GM18858 (cell line): ENCODE measurements around the gene CEP89.
"Not testable (repeated sequence)": the region's sequence is repeated elsewhere in the genome, so short reads cannot be mapped to it uniquely, and the experiment has no call there.

ENCODE experiments used
- ATAC-seq: cut with Tn5 transposase; IDR thresholded peaks from one replicate; pipeline ENCODE4 v1.9.1; 2021; ENCODE audit not compliant: unreplicated experiment

CEP89 gene

GRCh38 chr19:32969549-32969948 is 2.2 kb downstream of the CEP89 start:
- no peak for ATAC-seq

- ATAC-seq = no peak
Measured at GRCh38 chr19:32966750-32967149, 5.0 kb downstream of the CEP89 start.

DNA sequence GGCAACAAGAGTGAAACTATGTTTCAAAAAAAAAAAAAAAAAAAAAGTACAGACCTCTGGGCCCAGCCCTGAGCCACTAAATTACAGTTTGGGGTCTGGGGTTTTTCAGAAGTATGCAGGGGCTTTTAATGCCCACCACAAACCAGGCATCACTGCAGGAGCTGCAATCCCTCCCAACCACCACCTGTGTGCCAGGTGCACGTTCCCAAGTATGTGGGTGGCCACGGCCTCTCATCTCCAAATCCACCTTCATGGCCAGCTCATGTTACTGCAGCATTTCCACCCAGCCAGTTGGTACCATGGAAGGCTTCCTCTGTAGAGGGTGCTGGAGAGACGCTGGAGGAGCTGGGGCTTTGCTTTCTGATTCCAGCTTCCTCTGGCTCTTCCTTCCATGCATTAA is 26.5 kb downstream of the CEP89 start:
- no peak for ATAC-seq

GRCh38 chr19:32941273-32941672 is 30.5 kb downstream of the CEP89 start:
- not testable (repeated sequence) for ATAC-seq

DNA sequence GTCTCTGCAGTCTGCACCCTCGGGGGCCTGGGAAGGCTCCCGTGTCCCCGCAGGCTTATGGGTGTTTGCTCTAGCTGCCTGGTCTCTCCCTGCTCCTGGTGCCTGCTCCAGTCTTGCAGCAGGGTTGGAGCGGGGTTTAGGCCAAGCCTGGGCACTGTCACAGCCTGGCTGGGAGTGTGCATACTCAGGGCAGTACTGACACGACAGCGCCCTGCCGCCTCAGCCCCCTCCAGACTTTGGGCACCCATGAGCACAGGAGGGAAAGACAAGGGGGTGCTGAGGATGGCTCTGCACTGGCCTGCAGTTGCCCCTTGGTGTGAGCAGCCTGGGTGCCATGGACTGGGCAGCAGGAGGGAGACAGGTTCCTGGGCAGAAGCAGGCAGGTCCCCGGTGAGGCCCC is 35.7 kb downstream of the CEP89 start:
- ATAC-seq = no peak

DNA sequence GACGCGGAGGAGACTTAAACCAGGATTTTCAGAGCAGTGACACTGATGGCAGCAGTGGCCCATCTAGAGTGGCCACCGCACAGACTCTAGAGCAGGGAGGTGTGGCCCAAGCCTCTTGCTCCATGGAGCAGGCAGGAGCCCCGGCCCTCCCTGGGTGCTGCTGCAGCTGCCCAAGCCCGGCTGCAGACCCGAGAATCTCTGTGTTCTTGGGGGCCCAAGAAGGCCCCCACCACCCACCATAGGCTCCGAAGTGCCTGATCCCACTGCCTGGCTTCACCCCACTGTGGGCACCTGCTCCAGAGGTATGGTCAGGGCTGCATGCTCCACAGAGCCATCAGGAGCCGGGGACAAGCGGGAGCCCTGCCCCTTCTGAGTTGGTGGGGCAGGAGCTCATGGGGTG is 36.1 kb downstream of the CEP89 start:
- no peak for ATAC-seq

- ATAC-seq = no peak
Measured at GRCh38 chr19:32933571-32933970, 38.2 kb downstream of the CEP89 start.

GRCh38 chr19:32930567-32930966 is 41.2 kb downstream of the CEP89 start:
- ATAC-seq = no peak

DNA sequence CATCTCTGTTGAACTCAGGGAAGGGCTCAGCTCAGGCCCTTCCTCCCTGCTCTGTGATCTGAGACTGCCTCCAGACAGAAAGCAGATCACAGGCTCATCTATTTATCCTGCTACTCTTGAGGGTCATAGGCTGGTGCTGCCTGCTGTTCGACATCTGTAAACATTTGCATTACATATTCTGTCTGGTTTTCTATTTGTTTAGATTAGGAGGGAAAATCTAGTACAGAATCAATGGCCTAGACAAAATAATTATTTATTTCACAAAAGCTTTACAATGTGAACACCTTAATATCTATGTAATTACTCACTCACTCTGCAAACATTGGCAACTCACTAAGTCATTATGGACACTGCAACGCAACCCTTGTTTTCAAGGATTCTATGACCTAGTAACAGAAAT is 43.0 kb downstream of the CEP89 start:
- no peak for ATAC-seq

- ATAC-seq = no peak
Measured at GRCh38 chr19:32924200-32924599, 47.6 kb downstream of the CEP89 start.

- no peak for ATAC-seq
Measured at GRCh38 chr19:32921624-32922023, 50.1 kb downstream of the CEP89 start.

- ATAC-seq = no peak
Measured at GRCh38 chr19:32919365-32919764, 52.4 kb downstream of the CEP89 start.

DNA sequence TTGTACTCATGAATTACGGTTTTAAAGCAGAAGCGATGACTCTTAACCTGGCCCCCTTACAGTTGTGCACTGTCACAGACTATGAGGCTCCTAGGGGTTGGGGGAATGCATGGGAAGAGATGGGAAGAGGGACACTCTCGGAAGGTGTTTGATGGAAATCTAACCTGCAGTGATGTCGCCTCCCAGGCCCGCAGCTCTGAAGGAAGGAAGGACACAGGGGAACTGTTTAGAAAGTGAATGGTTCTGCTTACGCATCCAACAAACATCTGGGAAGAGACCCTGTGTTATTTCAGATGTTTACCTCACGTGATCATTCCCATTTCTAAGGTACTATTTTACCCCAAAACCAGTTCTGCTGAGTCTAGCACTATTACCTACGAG is 54.2 kb downstream of the CEP89 start:
- ATAC-seq = no peak

- ATAC-seq = no peak
Measured at GRCh38 chr19:32916969-32917615, 54.7 kb downstream of the CEP89 start.

DNA sequence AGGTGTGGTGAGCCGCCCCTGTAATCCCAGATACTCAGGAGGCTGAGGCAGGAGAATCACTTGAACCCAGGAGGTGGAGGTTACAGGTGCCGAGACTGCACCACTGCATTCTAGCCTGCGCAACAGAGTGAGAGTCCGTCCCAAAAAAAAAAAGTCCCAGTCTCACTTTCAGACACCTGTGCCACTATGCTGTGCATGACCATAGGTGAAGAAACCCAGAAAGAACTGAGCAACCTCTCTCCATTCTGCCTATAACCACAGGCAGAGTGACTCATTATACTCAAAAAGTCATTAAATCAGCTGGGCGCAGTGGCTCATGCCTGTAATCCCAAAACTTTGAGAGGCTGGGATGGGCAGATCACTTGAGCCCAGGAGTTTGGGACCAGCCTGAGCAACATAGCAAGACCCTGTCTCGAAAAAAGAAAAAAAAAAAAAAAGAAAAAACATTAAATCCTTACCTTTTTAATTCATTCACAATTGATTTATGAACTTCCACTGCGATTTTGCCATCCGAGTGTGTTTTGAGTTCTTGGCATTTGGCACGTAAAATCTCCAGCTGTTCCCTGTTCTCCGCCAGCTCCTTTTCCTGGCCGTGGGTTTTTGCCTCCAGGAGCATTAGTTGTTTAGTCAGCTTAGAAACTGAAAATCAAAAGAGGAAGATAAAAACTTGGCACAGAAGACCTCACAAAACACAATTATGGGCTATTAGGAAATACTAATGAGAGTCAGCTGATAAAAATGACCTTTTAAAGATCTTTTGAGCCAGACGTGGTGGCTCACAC is 56.7 kb downstream of the CEP89 start:
- ATAC-seq = no peak

- ATAC-seq = no peak
Measured at GRCh38 chr19:32911467-32911866, 60.3 kb downstream of the CEP89 start.

DNA sequence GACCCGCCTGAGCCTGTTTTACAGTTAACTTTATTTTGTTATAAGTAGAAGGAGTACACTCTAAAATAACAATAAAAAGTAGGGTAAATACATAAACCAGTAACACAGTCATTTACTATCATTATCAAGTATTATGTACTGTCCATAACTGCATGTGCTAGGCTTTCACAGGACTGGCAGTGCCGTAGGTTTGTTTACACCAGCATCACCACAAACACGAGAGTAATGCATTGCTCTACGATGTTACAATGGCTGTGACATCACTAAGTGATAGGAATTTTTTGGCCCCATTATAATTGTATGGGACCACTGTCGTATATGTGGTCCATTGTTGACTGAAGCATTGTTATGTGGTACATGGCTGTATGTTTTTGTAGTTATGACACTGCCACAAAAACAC is 60.9 kb downstream of the CEP89 start:
- no peak for ATAC-seq

GRCh38 chr19:32910094-32910493 is 61.7 kb downstream of the CEP89 start:
- no peak for ATAC-seq

DNA sequence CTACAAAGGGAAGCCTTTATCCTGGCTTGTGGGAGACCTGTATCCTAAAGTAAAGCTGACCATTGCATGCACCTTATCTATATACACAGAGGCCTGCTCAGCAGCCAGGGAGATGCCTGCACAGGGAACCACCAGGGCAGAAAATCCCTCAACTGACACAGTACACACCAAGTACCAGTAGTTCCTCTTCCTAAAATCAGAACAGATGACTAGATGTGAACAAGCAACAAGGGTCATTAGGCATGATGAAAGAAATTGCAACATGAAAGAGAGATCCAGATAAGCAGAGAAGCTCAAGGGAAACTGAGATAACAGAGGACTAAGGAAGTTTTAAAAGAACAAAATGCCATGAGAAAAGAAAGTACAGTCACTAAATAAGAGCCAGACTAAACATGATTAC is 62.5 kb downstream of the CEP89 start:
- no peak for ATAC-seq

DNA sequence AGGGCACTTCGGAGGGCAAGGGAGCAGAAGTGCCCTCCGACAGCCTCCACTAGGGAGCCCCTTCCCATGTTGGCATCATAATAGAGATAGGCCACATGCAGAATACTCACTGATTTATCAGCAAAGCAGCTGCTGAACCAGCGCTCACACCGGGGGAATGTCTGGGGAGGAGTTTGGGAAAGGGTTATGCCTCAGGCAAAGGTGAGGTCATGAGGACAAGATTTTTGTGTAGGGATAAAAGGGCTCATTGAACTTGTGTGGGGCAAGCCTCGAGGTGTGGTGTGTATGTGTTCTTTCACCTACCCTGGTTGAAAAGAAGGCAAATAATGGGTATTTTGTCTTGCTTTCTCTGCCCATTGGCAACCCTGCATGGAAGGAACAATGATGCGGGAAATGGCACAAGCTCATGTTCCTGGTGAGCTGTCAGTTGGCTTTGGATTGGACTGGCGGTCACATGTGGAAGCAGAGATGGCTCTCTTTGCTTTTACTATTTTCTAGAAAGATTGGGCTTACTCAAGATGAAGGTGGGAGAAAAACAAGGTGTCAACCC is 63.0 kb downstream of the CEP89 start:
- ATAC-seq = no peak

- ATAC-seq = no peak
Measured at GRCh38 chr19:32902448-32902847, 69.3 kb downstream of the CEP89 start.

DNA sequence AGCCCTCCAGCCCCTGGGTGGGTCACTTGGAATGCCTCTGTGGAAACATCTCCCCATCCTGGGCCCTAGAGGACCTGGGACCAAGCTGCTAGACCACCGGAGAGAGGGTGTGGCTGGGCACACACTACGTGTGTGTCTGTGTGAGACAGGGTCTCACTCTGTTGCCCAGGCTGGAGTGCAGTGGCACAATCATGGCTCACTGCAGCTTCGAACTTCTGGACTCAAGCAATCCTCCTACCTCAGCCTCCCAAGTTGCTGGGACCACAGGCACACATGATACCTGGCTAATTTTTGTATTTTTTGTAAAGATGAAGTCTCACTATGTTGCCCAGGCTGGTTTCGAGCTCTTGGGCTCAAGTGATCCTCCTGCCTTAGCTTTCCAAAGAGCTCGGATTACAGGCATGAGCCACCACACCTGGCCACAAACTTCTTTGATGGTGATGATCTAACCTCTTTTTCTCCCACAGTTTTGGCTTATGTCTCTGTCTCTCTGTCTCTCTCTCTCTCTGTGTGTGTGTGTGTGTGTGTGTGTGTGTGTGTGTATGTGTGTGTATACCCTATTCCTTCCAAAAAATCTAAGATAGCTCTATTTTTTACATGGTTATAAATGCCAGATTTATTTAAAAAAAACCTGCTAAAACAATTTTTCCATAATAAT is 70.1 kb downstream of the CEP89 start:
- no peak for ATAC-seq
